Breast epithelium (tissue), 4 donors: ENCODE measurements around the gene EPC1. TPM values are rescaled to one million over a fixed set of nuclear protein-coding genes. Genes with fewer than 3 reads are reported as not detected.
"Not testable (repeated sequence)": the region's sequence is repeated elsewhere in the genome, so short reads cannot be mapped to it uniquely, and the experiment has no call there.

Source experiments
- DNase-seq, 2 donors: peaks; one replicate each; pipeline ENCODE4 v3.0.0-alpha.2; 2019; ENCODE audit warnings: low spot score in 2 of 2
- H3K27ac ChIP-seq, 2 donors: fragments of 200-600 bp; sonication (generic) in 1 of 2; one replicate each; pipeline ENCODE4 v1.5.1; 2016 to 2019; ENCODE audit warnings: mild to moderate bottlenecking in 1 of 2
- H3K27me3 ChIP-seq, 2 donors: fragments of 200-600 bp; sonication (generic) in 1 of 2; one replicate each; pipeline versions ENCODE4 v1.5.1 to v1.6.0; 2017 to 2019; ENCODE audit warnings: control low read depth in 1 of 2, mild to moderate bottlenecking in 1 of 2
- H3K36me3 ChIP-seq: fragments of 200-600 bp; one replicate; pipeline ENCODE4 v1.5.1; 2019
- H3K4me1 ChIP-seq, 2 donors: fragments of 200-600 bp; sonication (generic); one replicate each; pipeline ENCODE4 v1.5.1; 2016 to 2019; ENCODE audit warnings: control low read depth in 1 of 2
- H3K4me3 ChIP-seq, 3 donors: fragments of 200-600 bp; sonication (generic); 1 replicate in 2 of 3; 2 replicates in 1 of 3; pipeline ENCODE4 v1.5.1; 2016 to 2019; ENCODE audit warnings: mild to moderate bottlenecking in 3 of 3, moderate library complexity in 2 of 3
- H3K9me3 ChIP-seq, 2 donors: fragments of 200-600 bp; sonication (generic) in 1 of 2; one replicate each; pipeline ENCODE4 v1.5.1; 2016 to 2019; ENCODE audit warnings: control low read depth in 1 of 2
- CTCF ChIP-seq, 3 donors: fragments of 450-650 bp; IDR thresholded peaks; one replicate each; pipeline ENCODE4 v1.5.1; 2016 to 2017; ENCODE audit warnings: antibody characterized with exemption in 3 of 3, mild to moderate bottlenecking in 3 of 3, moderate library complexity in 3 of 3
- POLR2A ChIP-seq: fragments of 450-650 bp; IDR thresholded peaks from one replicate; pipeline ENCODE4 v1.6.1; 2016; ENCODE audit warnings: antibody characterized with exemption, mild to moderate bottlenecking, moderate library complexity
- POLR2AphosphoS5 ChIP-seq, 3 donors: sonication (generic); formaldehyde crosslinking; IDR thresholded peaks; one replicate each; pipeline ENCODE4 v1.6.1; 2017; ENCODE audit warnings: antibody characterized with exemption in 3 of 3
- intact Hi-C: fragments of 100-400 bp; cut with DNase I; formaldehyde crosslinking; loops from one replicate; pipeline ENCODE4 v1.15.1; 2023; ENCODE audit warnings: low total_unique reads
- total RNA-seq, 3 donors: library from RNA; depleted of rRNA; stranded (reverse); fragments of >200 nt; gene quantifications; one replicate each; pipeline ENCODE4 v1.1.0, GENCODE V29; 2016

Gene EPC1
- total RNA-seq, 3 donors from 2014 or later, result 49.4 to 78.7 (median 60.0) TPM

GRCh38 chr10:32367793-32368453 is 21.0 kb upstream of the EPC1 start:
- DNase-seq, result peak in 1 of 2 donors; percentile 68
- Histone ChIP-seq H3K4me1 (no peaks in the 10 kb centered on the region), H3K27me3 (no peaks in the 10 kb centered on the region), H3K9me3 (no peaks in the 10 kb centered on the region), H3K36me3 (no peaks in the 10 kb centered on the region), H3K4me3 (no peak overlapping the region), H3K27ac (no peak overlapping the region)
- peak in 1 of 3 donors; percentile 15 for TF ChIP-seq POLR2AphosphoS5 (IDR thresholded peaks at IDR 0.05)
- peak; percentile 76 to 79 (median 76) for TF ChIP-seq CTCF (IDR thresholded peaks at IDR 0.05)
- TF ChIP-seq POLR2A, result no peak
- intact Hi-C loops, result loop anchor here (10.0 kb wide), 1 partner anchor 693 kb away; no protein-coding TSS in a partner anchor

GRCh38 chr10:32366588-32366987 is 19.6 kb upstream of the EPC1 start:
- no peaks in the 10 kb centered on the region for H3K9me3 ChIP-seq
- intact Hi-C loops, result loop anchor here (10.0 kb wide), 1 partner anchor 692 kb away; no protein-coding TSS in a partner anchor
- no peak overlapping the region for H3K27ac ChIP-seq
- TF ChIP-seq CTCF (IDR thresholded peaks at IDR 0.05) (no peak), POLR2AphosphoS5 (IDR thresholded peaks at IDR 0.05) (no peak), POLR2A (no peak)
- no peaks in the 10 kb centered on the region for H3K36me3 ChIP-seq
- no peak overlapping the region for H3K4me3 ChIP-seq
- H3K4me1 ChIP-seq, result no peaks in the 10 kb centered on the region
- no peaks in the 10 kb centered on the region for H3K27me3 ChIP-seq
- DNase-seq, result no peak

- no peak for DNase-seq
- H3K36me3 ChIP-seq, result no peaks in the 10 kb centered on the region
- TF ChIP-seq CTCF (IDR thresholded peaks at IDR 0.05) (no peak), POLR2AphosphoS5 (IDR thresholded peaks at IDR 0.05) (no peak), POLR2A (no peak)
- H3K27ac ChIP-seq, result no peak overlapping the region
- no peaks in the 10 kb centered on the region for H3K9me3 ChIP-seq
- intact Hi-C loops, result loop anchor here (10.0 kb wide), 1 partner anchor 691 kb away; no protein-coding TSS in a partner anchor
- no peaks in the 10 kb centered on the region for H3K4me1 ChIP-seq
- H3K4me3 ChIP-seq, result no peak overlapping the region
- no peaks in the 10 kb centered on the region for H3K27me3 ChIP-seq
Observed at GRCh38 chr10:32366111-32366510, 19.2 kb upstream of the EPC1 start.

GRCh38 chr10:32365404-32365803 is 18.4 kb upstream of the EPC1 start:
- DNase-seq, H3K27me3 ChIP-seq, H3K9me3 ChIP-seq, H3K36me3 ChIP-seq, H3K27ac ChIP-seq, H3K4me3 ChIP-seq, H3K4me1 ChIP-seq: not testable (repeated sequence)
- intact Hi-C loops, result loop anchor here (10.0 kb wide), 1 partner anchor 691 kb away; no protein-coding TSS in a partner anchor

GRCh38 chr10:32362571-32362970 is 15.6 kb upstream of the EPC1 start:
- no peak for DNase-seq
- TF ChIP-seq CTCF (IDR thresholded peaks at IDR 0.05) (no peak), POLR2AphosphoS5 (IDR thresholded peaks at IDR 0.05) (no peak), POLR2A (no peak)
- H3K27ac ChIP-seq, result no peak overlapping the region
- H3K36me3 ChIP-seq, result no peaks in the 10 kb centered on the region
- H3K4me3 ChIP-seq, result no peak overlapping the region
- intact Hi-C loops, result loop anchor here (10.0 kb wide), 1 partner anchor 688 kb away; no protein-coding TSS in a partner anchor
- H3K4me1 ChIP-seq, result no peaks in the 10 kb centered on the region
- no peaks in the 10 kb centered on the region for H3K27me3 ChIP-seq
- no peaks in the 10 kb centered on the region for H3K9me3 ChIP-seq
